Neural progenitor cell (in vitro differentiated cells): ENCODE data around the gene UNC93A.

Source experiments
- CTCF ChIP-seq: fragments of 200-600 bp; sonication (generic); IDR thresholded peaks from 2 replicates; pipeline ENCODE4 v1.5.1; 2017; ENCODE audit warnings: antibody characterized with exemption, mild to moderate bottlenecking
- EZH2 ChIP-seq: fragments of 200-600 bp; sonication (generic); IDR thresholded peaks from 2 replicates; pipeline ENCODE4 v1.6.1; 2017; ENCODE audit warnings: antibody characterized with exemption, mild to moderate bottlenecking, moderate library complexity
- EZH2phosphoT487 ChIP-seq: fragments of 200-600 bp; sonication (generic); IDR thresholded peaks from 2 replicates; pipeline ENCODE4 v1.6.1; 2017; ENCODE audit warnings: antibody characterized with exemption

DNA sequence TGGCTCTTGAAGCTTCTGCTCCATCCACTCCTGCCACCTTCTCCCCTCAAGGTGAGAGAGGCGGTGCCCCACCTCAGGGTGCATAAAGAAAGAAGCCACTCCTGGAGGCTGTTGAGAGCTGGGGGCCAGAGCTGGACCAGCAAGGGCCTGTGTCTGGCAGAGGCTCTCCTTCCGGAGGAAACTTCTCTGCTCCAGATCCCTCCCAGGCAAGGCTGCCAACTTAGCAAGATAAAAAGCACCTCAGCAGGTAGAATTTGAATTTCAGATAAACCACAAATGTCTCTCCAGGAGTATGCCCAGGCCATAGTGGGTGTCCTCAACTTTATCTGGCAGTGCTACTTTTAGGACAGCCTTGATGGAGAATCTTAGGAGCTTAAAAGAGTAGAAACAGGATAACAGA, 13.8 kb downstream of the UNC93A start:
- no peak for TF ChIP-seq EZH2
- no peak for TF ChIP-seq CTCF
- TF ChIP-seq EZH2phosphoT487, result no peak
